Activated naive CD8-positive, alpha-beta T cell (primary cell): ENCODE results near the gene SCN3A.

Source experiments
- H3K27ac Mint-ChIP-seq: one replicate; pipeline ENCODE4 v1.8.0; 2021; ENCODE audit warnings: mixed read lengths
- H3K27me3 Mint-ChIP-seq: one replicate; pipeline ENCODE4 v1.8.0; 2021; ENCODE audit warnings: mixed read lengths
- H3K36me3 Mint-ChIP-seq: one replicate; pipeline ENCODE4 v1.8.0; 2021; ENCODE audit warnings: mixed read lengths
- H3K4me1 Mint-ChIP-seq: one replicate; pipeline ENCODE4 v1.8.0; 2021; ENCODE audit warnings: low read depth, mixed read lengths
- H3K4me3 Mint-ChIP-seq: one replicate; pipeline ENCODE4 v1.8.0; 2021; ENCODE audit warnings: mild to moderate bottlenecking, mixed read lengths
- H3K9me3 Mint-ChIP-seq: one replicate; pipeline ENCODE4 v1.8.0; 2021; ENCODE audit warnings: low read depth, mixed read lengths

The SCN3A gene

GRCh38 chr2:165157160-165157559 is 46.7 kb downstream of the SCN3A start:
- no peaks in the 10 kb centered on the region for H3K27me3 Mint-ChIP-seq
- H3K27ac Mint-ChIP-seq: no peak overlapping the region
- H3K4me1 Mint-ChIP-seq: no peaks in the 10 kb centered on the region
- H3K9me3 Mint-ChIP-seq: no peaks in the 10 kb centered on the region
- no peak overlapping the region for H3K4me3 Mint-ChIP-seq
- no peaks in the 10 kb centered on the region for H3K36me3 Mint-ChIP-seq

- Mint-ChIP-seq H3K9me3 (no peaks in the 10 kb centered on the region), H3K27me3 (no peaks in the 10 kb centered on the region), H3K36me3 (no peaks in the 10 kb centered on the region), H3K4me3 (no peak overlapping the region), H3K4me1 (no peaks in the 10 kb centered on the region), H3K27ac (no peak overlapping the region)
Observed at GRCh38 chr2:165155152-165155551, 48.7 kb downstream of the SCN3A start.

GRCh38 chr2:165149439-165149838 is 54.4 kb downstream of the SCN3A start:
- Mint-ChIP-seq H3K27ac (no peak overlapping the region), H3K27me3 (peaks cover 7% of the 10 kb centered on the region), H3K9me3 (no peaks in the 10 kb centered on the region), H3K4me1 (no peaks in the 10 kb centered on the region), H3K36me3 (no peaks in the 10 kb centered on the region), H3K4me3 (no peak overlapping the region)

- Mint-ChIP-seq H3K9me3 (no peaks in the 10 kb centered on the region), H3K36me3 (no peaks in the 10 kb centered on the region), H3K27me3 (peaks cover 7% of the 10 kb centered on the region), H3K27ac (no peak overlapping the region), H3K4me1 (no peaks in the 10 kb centered on the region), H3K4me3 (no peak overlapping the region)
Observed at GRCh38 chr2:165147186-165148045, 56.4 kb downstream of the SCN3A start.

- Mint-ChIP-seq H3K27me3 (no peaks in the 10 kb centered on the region), H3K4me3 (no peak overlapping the region), H3K27ac (no peak overlapping the region), H3K4me1 (no peaks in the 10 kb centered on the region), H3K9me3 (no peaks in the 10 kb centered on the region), H3K36me3 (no peaks in the 10 kb centered on the region)
Observed at GRCh38 chr2:165144315-165144714, 59.5 kb downstream of the SCN3A start.

GRCh38 chr2:165141601-165142354 is 62.1 kb downstream of the SCN3A start:
- H3K4me3 Mint-ChIP-seq: no peak overlapping the region
- no peak overlapping the region for H3K27ac Mint-ChIP-seq
- H3K27me3 Mint-ChIP-seq: no peaks in the 10 kb centered on the region
- no peaks in the 10 kb centered on the region for H3K9me3 Mint-ChIP-seq
- H3K36me3 Mint-ChIP-seq: no peaks in the 10 kb centered on the region
- H3K4me1 Mint-ChIP-seq: no peaks in the 10 kb centered on the region

GRCh38 chr2:165126244-165126643 is 77.6 kb downstream of the SCN3A start:
- H3K4me1 Mint-ChIP-seq: no peaks in the 10 kb centered on the region
- H3K4me3 Mint-ChIP-seq: no peak overlapping the region
- no peak overlapping the region for H3K27ac Mint-ChIP-seq
- no peaks in the 10 kb centered on the region for H3K27me3 Mint-ChIP-seq
- H3K36me3 Mint-ChIP-seq: no peaks in the 10 kb centered on the region
- peaks cover 3% of the 10 kb centered on the region for H3K9me3 Mint-ChIP-seq

- Mint-ChIP-seq H3K27ac (no peak overlapping the region), H3K27me3 (no peaks in the 10 kb centered on the region), H3K4me3 (no peak overlapping the region), H3K9me3 (peaks cover 3% of the 10 kb centered on the region), H3K4me1 (no peaks in the 10 kb centered on the region), H3K36me3 (no peaks in the 10 kb centered on the region)
Observed at GRCh38 chr2:165122521-165122920, 81.3 kb downstream of the SCN3A start.

- H3K27ac Mint-ChIP-seq: no peak overlapping the region
- no peaks in the 10 kb centered on the region for H3K4me1 Mint-ChIP-seq
- H3K36me3 Mint-ChIP-seq: no peaks in the 10 kb centered on the region
- H3K9me3 Mint-ChIP-seq: no peaks in the 10 kb centered on the region
- no peak overlapping the region for H3K4me3 Mint-ChIP-seq
- no peaks in the 10 kb centered on the region for H3K27me3 Mint-ChIP-seq
Observed at GRCh38 chr2:165120740-165121467, 82.9 kb downstream of the SCN3A start.

- no peaks in the 10 kb centered on the region for H3K27me3 Mint-ChIP-seq
- no peak overlapping the region for H3K27ac Mint-ChIP-seq
- H3K4me3 Mint-ChIP-seq: no peak overlapping the region
- H3K9me3 Mint-ChIP-seq: no peaks in the 10 kb centered on the region
- no peaks in the 10 kb centered on the region for H3K36me3 Mint-ChIP-seq
- H3K4me1 Mint-ChIP-seq: no peaks in the 10 kb centered on the region
Observed at GRCh38 chr2:165115258-165115657, 88.6 kb downstream of the SCN3A start.

GRCh38 chr2:165114346-165114939 is 89.4 kb downstream of the SCN3A start:
- Mint-ChIP-seq H3K9me3 (no peaks in the 10 kb centered on the region), H3K27ac (no peak overlapping the region), H3K27me3 (no peaks in the 10 kb centered on the region), H3K36me3 (no peaks in the 10 kb centered on the region), H3K4me1 (no peaks in the 10 kb centered on the region), H3K4me3 (no peak overlapping the region)

GRCh38 chr2:165113414-165113813 is 90.4 kb downstream of the SCN3A start:
- Mint-ChIP-seq H3K36me3 (no peaks in the 10 kb centered on the region), H3K27ac (no peak overlapping the region), H3K4me1 (no peaks in the 10 kb centered on the region), H3K27me3 (no peaks in the 10 kb centered on the region), H3K4me3 (no peak overlapping the region), H3K9me3 (peaks cover 4% of the 10 kb centered on the region)

- Mint-ChIP-seq H3K4me3 (no peak overlapping the region), H3K4me1 (no peaks in the 10 kb centered on the region), H3K27ac (no peak overlapping the region), H3K27me3 (no peaks in the 10 kb centered on the region), H3K9me3 (peaks cover 4% of the 10 kb centered on the region), H3K36me3 (no peaks in the 10 kb centered on the region)
Observed at GRCh38 chr2:165112789-165113188, 91.1 kb downstream of the SCN3A start.

- no peak overlapping the region for H3K27ac Mint-ChIP-seq
Observed at GRCh38 chr2:165112133-165112573, 91.7 kb downstream of the SCN3A start.

GRCh38 chr2:165110394-165110793 is 93.5 kb downstream of the SCN3A start:
- no peaks in the 10 kb centered on the region for H3K4me1 Mint-ChIP-seq
- no peak overlapping the region for H3K27ac Mint-ChIP-seq
- no peaks in the 10 kb centered on the region for H3K36me3 Mint-ChIP-seq
- H3K27me3 Mint-ChIP-seq: no peaks in the 10 kb centered on the region
- no peak overlapping the region for H3K4me3 Mint-ChIP-seq
- H3K9me3 Mint-ChIP-seq: peaks cover 4% of the 10 kb centered on the region

More at GRCh38 chr2:165112133-165112573, 91.7 kb downstream of the SCN3A start:
- Mint-ChIP-seq H3K27me3 (no peaks in the 10 kb centered on the region), H3K36me3 (no peaks in the 10 kb centered on the region), H3K4me3 (no peak overlapping the region), H3K4me1 (no peaks in the 10 kb centered on the region), H3K9me3 (peaks cover 4% of the 10 kb centered on the region)
